HG03039 (cell line): ENCODE data around the gene ADCY5.

Source experiments
- ATAC-seq: cut with Tn5 transposase; IDR thresholded peaks from one replicate; pipeline ENCODE4 v1.9.1; 2021; ENCODE audit warnings: mild to moderate bottlenecking, moderate library complexity; ENCODE audit not compliant: unreplicated experiment

The ADCY5 gene

GRCh38 chr3:123292321-123293310 is 156.3 kb downstream of the ADCY5 start:
- ATAC-seq: no peak

- no peak for ATAC-seq
Observed at GRCh38 chr3:123291404-123291803, 157.5 kb downstream of the ADCY5 start.

DNA sequence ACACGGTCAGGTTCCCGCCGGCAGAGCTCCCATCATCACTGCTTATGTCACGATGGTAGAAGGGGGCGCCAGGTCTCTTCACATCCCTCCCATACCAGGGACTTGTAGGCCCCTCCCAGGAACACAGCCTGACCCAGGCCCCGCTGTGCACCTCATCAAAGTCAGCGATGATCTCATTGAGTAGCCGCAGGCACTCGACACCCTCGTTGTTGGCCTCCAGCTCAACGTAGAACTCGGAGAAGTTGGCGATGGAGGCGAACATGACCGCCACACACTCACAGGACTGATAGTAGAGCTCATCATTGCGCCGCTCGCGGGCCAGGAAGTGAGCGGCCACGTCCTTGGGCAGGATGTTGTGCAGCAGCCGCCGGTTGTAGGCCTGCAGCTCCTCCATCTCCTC is 157.9 kb downstream of the ADCY5 start:
- no peak for ATAC-seq

GRCh38 chr3:123290107-123290930 is 158.6 kb downstream of the ADCY5 start:
- no peak for ATAC-seq

DNA sequence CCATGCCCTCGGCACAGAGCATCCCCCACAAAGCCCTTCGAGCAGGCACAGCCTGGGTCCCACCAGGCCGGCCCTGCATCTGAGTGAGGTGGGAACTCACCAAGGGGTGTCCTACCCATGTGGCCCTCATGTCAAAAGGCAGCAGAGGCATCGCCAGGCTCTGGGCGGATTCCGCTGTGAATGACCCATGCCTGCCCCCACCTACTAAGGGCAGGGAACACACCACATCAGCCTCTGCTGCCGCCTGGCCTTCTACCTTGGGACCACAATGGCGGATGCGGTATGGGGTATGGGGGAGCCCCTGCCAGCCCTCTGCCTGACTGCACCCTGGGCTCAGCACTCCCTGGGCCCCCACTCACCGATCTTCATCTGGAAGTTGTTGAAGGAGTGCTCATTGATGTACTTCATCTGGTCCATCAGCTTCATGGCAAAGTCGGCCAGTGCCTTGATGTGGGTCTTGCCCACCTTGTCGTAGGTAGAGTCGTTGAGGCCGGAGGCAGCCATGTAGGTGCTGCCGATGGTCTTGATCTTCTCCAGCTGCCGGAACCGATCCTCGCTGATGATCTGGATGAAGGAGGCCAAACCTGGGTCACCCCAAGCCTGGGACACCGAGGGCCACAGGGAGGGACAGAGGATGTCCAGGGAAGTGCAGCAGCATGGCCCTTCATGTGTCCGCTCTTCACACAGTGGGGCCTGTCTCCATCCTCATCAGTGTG is 159.3 kb downstream of the ADCY5 start:
- ATAC-seq: no peak

DNA sequence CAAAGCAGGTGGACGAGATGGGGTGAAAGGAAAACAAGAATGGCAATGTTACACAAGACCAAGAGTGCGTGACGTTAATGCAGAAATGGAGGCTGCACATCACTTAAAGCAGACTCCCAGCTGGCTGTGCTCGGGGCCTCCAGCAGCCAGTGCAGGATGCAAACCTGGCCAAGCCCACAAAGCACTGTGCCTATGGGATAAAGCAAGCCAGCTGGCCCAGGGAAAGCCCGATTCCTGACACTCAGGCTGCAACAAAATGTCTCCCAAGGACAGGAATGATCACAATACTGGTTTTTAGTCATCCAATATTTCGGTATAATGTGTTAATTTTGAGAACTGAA is 161.0 kb downstream of the ADCY5 start:
- no peak for ATAC-seq

GRCh38 chr3:123287051-123287961 is 161.6 kb downstream of the ADCY5 start:
- ATAC-seq: no peak

GRCh38 chr3:123286308-123287023 is 162.4 kb downstream of the ADCY5 start:
- no peak for ATAC-seq

- no peak for ATAC-seq
Observed at GRCh38 chr3:123285931-123286307, 163.0 kb downstream of the ADCY5 start.

DNA sequence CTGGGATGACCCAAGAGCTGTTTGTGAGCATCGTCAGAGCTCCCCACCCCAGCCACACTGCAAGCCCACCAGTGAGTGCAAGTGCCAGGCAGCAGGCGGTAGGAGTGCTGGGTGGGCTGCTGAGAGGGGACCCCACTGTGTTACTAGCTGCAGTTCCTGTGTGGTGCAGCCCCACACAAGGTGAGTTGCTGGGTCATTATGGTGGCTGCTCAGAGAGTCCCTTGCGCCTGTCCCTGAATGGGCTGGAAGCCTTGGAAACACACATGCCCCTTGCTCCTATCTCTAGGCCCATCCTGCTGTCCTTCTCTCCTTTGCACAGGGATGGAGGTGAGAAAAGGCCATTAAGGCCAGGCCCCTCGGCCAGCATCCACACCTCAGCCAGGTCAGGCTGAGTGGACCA is 163.4 kb downstream of the ADCY5 start:
- ATAC-seq: no peak

DNA sequence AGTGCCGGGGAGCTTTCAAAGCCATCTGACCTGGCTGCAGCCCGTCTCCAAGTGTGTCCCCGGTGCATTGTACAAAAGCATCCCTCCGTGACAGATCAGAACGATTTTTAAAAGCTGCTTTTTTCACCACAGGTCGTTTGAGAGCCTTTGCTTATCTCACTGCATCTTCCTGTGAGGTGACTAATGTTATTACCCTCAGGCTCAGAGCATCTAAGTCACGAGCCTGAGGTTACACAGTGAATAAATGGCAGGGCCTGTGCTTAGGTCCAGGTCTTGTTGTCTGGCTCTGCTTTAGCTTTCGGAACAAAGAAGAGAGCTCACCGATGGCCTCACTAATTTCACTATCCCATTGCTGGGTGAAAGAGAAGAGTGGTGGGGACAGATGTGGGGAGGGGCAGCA is 163.8 kb downstream of the ADCY5 start:
- ATAC-seq: no peak

- no peak for ATAC-seq
Observed at GRCh38 chr3:123284399-123285010, 164.4 kb downstream of the ADCY5 start.

GRCh38 chr3:123283657-123284398 is 165.1 kb downstream of the ADCY5 start:
- ATAC-seq: no peak

DNA sequence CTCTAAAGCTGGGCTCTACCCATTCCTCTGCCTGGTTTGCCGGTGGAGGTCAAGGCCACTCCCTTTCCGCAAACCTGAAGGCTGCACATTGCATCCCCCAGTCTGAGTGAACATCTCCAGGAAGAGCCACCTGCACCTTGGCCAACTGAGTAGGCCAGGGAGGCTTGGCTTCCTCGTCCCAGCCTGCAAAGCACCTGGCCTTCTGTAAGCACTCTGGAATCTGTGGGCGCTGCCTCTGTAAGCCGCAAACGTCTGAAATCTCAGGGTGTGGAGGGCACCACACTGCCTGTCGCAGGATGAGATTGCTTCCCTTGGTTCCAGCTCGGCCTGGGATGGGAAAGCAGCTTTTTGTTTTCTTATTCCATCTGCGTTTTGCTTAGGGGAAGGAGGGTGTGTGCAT is 165.8 kb downstream of the ADCY5 start:
- no peak for ATAC-seq

GRCh38 chr3:123282461-123282860 is 166.4 kb downstream of the ADCY5 start:
- ATAC-seq: no peak

DNA sequence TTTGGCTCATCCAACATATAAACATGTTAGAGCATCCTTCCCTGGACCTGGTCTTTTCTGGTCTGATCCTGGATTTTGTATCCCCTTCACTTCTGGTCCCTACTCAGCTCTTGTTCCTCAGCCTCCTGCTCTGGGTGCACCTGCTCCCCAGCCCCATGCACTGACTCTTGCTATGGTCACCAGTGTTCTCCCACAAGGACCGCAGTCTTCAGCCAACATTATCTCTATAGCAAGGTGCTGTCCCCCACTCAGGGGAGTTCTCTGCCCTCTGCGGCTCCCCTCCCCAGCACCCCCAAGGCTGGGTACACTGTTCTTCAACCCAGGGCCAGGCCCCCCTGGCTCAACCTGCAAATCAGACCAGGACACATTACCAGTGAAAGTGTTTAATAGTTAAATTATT is 167.0 kb downstream of the ADCY5 start:
- ATAC-seq: no peak

DNA sequence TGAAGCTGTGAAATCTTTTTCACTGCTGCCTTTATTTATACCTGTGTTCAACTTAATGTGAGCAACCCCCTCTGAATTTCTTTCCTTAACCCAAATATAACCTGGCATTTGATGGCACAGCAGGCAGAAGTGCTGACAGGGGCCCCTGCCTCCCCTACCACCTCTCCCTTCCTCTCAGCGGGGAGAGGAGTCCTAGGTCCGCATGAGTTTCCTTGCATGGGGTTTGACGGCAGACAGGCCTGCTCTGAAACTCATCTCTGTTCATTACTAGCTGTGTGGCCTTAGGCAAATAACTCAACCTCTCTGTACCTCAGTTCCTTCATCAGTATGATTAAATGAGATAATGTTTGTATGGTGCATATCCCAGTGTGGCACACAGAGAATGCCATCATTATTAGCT is 167.5 kb downstream of the ADCY5 start:
- no peak for ATAC-seq

DNA sequence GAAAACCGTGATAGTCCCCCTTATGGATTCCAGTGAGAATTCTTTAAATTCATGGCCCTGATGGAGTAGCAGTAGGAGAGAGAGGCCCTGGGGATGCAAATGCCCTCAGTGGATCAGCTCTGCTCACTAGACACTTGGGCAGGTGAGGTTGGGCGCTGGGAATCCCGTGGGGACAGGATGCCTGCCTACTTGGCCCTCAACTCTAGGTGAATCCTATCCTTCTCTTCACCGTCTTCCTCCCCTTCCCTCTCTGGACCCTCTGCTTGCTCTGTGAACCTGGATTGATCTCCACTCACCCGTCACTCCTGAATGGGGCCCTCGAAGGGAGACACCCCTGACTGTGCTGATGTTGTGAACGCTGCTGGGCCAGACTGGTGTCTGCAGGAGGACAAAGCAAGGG is 169.8 kb downstream of the ADCY5 start:
- no peak for ATAC-seq

GRCh38 chr3:123278446-123278845 is 170.4 kb downstream of the ADCY5 start:
- ATAC-seq: no peak
